GM06990 (cell line): ENCODE results near the gene CHD3.

ENCODE experiments used
- DNase-seq: peaks from one replicate; pipeline ENCODE4 v3.0.0-alpha.2; 2011; ENCODE audit not compliant: insufficient read length; ENCODE audit errors: extremely low read depth
- H3K27me3 ChIP-seq: replicated peaks from 2 replicates; pipeline ENCODE4 v1.6.0; 2011; ENCODE audit warnings: low read length; ENCODE audit not compliant: control insufficient read depth, insufficient read depth
- H3K36me3 ChIP-seq: 2 replicates; pipeline ENCODE4 v1.5.1; 2011; ENCODE audit warnings: low read length; ENCODE audit not compliant: control insufficient read depth, insufficient read depth
- H3K4me3 ChIP-seq: replicated peaks from 2 replicates; pipeline ENCODE4 v1.5.1; 2011; ENCODE audit warnings: low read depth, mild to moderate bottlenecking, control low read depth, low read length
- CTCF ChIP-seq: IDR thresholded peaks from 2 replicates; pipeline ENCODE4 v1.5.1; 2011; ENCODE audit warnings: low read length, control low read depth, mild to moderate bottlenecking, inconsistent platforms; ENCODE audit not compliant: insufficient read depth, poor library complexity, severe bottlenecking

Gene CHD3

GRCh38 chr17:7844292-7845154, 44.1 kb upstream of the CHD3 start:
- peak overlapping the region; percentile 89 for H3K4me3 ChIP-seq
- H3K36me3 ChIP-seq: peaks cover 22% of the 10 kb centered on the region
- H3K27me3 ChIP-seq: no peaks in the 10 kb centered on the region
- TF ChIP-seq CTCF: no peak
- DNase-seq: peak; percentile 91

- H3K27me3 ChIP-seq: no peaks in the 10 kb centered on the region
Observed at GRCh38 chr17:7845359-7846062, 43.1 kb upstream of the CHD3 start.

GRCh38 chr17:7846063-7846735, 42.4 kb upstream of the CHD3 start:
- Histone ChIP-seq H3K27me3 (no peaks in the 10 kb centered on the region), H3K36me3 (peaks cover 33% of the 10 kb centered on the region), H3K4me3 (no peak overlapping the region)
- TF ChIP-seq CTCF: no peak
- no peak for DNase-seq

More at GRCh38 chr17:7845359-7846062, 43.1 kb upstream of the CHD3 start:
- peak overlapping the region; percentile 89 for H3K4me3 ChIP-seq
- TF ChIP-seq CTCF: no peak
- DNase-seq: no peak
- peaks cover 27% of the 10 kb centered on the region for H3K36me3 ChIP-seq

- Histone ChIP-seq H3K4me3 (no peak overlapping the region), H3K36me3 (peaks cover 37% of the 10 kb centered on the region), H3K27me3 (no peaks in the 10 kb centered on the region)
- no peak for DNase-seq
- TF ChIP-seq CTCF: no peak
Observed at GRCh38 chr17:7846765-7847661, 41.6 kb upstream of the CHD3 start.

GRCh38 chr17:7848131-7848579, 40.4 kb upstream of the CHD3 start:
- Histone ChIP-seq H3K4me3 (no peak overlapping the region), H3K27me3 (no peaks in the 10 kb centered on the region), H3K36me3 (peaks cover 46% of the 10 kb centered on the region)
- DNase-seq: no peak
- TF ChIP-seq CTCF: no peak
